NK-92 (cell line): ENCODE results near the gene CERS6.

Source experiments
- DNase-seq: peaks from one replicate; lab custom pipeline; 2025; ENCODE audit not compliant: unreplicated experiment; lab: John Stamatoyannopoulos, UW

Gene CERS6

DNA sequence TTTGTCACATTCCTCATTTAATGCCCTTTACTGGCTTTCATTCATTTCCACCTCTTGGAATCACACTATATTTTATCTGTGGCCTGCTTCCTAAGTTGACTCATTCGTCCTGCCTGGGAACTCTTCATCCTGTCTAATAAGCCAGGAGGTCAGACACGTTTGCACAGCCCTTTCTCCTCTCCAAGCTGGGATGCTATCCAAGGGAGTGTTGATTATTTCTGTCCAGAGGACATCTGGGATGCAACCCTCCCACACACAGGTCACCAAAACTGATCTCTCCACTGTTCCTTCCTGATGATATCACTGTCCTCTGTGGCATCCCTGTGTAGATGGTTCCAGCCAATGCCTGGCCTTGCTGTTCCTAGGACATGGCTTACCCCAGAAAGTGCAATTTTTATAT, 266.5 kb downstream of the CERS6 start:
- no peak for DNase-seq

DNA sequence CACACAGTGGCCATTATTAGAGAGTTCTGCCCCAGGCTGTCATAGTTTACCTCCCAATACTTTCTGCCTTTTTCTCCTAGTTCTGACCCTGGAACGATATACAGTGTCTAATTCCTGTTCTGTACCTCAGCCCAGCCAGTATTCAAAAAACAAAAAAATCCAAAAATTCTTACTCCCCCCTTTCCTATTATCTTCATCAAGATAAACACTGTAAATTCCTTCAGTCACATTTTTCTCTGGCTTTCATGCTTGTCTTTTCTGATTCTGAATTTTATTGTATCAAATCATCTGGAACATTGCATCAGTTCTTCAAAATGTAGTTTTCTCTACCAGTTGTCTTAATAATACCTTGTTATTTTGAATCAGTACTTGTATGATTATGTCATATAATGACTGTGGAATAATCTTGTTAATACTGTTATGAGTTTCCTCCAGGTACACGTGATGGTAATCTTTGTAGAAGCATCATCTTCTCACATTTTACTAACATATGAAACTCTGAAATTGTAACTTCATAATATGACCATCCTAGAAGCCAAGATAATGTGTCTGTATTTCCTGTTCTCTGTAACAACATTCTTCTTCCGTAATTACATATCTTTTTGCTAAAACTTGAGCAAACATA, 267.3 kb downstream of the CERS6 start:
- no peak for DNase-seq

DNA sequence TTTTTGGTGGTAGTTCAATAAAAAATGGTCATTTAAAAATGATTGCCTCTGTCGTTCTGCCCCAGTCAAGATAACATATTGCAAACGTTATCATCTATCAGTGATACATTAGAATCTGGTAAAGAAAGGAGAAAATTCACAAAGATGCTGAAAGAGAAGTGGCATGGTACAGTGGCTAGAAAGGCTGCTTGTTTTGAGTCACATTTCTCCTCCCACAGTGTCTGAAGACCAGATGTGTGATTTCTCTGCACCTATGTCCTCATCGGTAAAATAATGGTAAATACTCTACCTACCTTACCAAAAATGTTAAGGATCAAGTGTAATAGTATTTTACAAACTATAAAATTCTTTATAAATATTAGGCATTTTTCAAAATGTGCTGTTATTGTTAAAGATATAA, 270.3 kb downstream of the CERS6 start:
- DNase-seq: no peak

DNA sequence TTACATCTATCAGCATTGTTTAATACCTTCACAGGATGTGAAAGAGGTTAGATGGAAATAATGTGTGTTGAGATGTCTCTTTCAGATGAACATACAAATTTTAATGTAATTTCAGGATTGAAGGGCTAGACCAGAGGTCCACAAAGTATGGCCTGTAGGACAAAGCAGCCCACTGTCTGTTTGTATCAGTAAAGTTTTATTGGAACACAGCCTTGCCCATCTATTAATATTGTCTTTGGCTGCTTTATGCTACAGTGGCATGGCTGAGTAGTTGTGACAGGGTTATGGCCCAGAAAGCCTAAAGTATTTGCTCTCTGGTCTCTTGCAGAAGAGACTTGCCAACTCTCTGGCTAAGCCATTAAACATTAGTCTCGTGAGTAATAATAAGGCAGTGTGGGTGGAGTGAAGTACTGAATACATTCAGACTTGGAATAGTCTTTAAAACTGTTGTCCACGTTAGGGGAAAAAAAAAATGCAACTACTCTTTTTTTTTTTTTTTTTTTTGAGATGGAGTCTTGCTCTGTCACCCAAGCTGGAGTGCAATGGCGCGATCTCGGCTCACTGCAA, 271.9 kb downstream of the CERS6 start:
- DNase-seq: no peak

DNA sequence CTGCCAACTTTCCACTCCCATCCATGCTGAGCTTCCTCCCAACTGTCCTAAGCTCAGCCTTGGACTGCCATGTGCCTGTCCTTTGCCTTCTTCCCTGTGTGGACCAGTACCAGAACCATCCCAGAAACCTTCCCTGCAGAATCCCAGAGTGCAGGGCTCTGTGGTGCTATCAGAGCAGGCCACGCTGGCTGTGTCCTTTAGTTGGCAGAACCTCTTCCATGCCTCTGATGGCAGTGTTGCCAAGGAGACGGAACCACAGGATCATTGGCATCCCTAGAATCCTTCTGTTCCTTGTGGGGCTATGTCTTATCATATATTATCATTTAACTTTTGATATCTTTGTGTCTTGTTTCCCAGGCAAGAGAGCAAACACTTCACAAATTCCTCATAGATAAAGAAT, 273.4 kb downstream of the CERS6 start:
- no peak for DNase-seq

DNA sequence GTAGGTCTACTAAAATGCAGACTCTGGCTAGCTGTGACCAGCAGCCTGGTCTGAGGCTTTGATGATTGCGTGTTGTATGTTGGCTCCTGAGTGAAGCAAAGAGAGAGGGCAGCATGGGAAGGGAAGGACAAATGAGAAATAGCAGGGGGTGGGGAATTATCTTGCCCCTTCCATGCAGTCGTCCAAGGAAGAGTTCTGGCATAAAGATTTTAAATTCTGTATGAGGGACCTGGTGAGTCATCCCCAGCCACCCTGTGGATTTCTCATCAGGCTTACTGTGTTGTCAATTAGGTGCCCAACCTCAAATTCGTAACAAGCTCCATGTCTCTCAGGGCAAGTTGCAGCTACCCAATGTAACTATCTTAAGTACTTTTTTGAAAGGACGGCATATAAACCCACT, 274.3 kb downstream of the CERS6 start:
- DNase-seq: no peak

DNA sequence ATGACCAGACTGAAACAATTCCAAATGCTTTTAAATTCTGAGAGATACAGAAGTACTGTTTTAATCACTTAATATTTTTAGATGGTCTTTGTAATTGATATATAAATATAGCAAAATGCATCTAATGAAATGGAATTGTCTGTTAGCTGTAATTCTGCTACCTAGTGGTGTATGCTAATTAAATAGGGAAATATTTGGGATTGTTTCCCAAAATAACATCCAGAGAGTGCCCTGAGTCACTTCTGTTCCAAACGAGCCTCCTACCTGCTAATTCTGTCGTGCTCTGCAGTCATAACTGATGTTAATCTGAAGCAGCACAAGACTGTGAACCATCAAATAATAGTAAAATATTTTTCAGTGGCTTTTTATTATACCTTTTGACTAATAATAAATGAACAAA, 274.9 kb downstream of the CERS6 start:
- DNase-seq: no peak

DNA sequence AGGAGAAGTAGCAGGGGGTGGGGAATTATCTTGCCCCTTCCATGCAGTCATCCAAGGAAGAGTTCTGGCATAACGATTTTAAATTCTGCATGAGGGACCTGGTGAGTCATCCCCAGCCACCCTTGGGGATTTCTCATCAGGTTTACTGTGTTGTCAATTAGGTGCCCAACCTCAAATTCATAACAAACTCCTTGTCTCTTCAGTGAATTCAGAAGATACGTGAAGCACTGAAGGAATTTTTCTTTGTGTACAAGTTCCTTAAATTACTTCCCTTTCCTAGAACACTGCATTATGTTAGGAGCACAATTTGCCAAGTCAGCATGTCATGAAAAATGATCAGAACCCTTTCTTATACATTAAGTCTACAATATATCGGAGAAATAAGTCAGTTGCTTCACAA, 275.5 kb downstream of the CERS6 start:
- DNase-seq: no peak

DNA sequence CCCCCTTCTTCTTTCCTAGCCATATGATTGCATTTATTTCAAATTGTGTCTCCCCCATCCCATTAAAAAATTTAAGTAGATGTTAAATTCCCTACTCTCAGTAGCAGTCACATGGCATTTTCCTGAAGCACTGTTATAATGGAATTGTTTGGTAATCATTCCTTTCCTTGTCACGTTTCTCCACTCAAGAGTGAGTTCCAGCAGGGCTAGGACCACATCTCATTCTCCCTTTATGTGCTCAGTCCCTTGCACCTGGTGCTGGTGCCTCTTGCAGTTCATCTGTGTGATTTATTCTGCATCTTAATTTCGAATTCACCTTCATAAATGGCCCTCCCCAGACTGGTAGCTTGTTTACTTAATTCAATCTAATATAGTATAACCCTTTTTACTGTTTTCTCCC, 276.0 kb downstream of the CERS6 start:
- no peak for DNase-seq

DNA sequence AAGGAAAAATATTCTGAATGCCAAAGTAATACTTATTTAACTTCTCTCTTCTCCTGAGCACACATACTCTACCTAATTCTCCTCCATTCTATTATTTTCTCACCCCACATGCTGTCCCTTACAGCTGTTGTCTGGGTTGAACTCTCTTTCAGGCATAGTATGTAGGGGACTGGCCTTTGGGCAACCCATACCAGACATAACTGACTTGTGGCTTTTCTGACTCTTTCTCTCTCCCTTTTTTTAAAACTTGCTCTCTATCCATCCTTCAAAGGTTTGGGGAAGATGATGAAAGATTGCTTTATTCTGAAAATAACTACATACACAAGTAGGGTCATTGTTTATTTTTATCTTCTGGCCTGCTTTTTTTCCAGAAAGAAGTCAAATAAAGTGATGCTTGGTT, 276.4 kb downstream of the CERS6 start:
- no peak for DNase-seq

DNA sequence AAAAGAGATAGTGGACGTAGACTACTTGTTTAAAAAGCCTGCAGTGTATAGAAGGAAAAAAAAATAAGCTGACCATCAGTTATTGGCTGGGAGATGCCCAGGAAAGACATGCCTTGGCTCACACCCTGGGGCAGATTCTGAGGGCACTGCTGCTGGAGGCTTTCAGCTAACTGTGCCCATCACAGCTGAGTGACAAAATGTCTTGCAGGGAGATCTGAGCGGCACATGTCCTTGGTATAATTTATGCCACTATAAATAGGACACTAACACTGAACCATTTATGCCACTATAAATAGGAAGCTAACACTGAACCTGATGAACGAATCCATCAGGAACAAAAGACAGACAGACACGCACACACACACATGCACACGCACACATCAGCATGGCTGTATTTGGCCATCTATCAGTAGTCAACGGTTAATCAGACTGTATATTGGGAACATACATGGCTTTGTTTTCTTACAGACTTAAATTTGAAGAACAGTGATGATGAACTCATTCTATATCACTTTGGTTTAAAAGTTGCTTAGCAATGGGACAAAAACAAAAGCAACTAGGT, 278.2 kb downstream of the CERS6 start:
- no peak for DNase-seq

DNA sequence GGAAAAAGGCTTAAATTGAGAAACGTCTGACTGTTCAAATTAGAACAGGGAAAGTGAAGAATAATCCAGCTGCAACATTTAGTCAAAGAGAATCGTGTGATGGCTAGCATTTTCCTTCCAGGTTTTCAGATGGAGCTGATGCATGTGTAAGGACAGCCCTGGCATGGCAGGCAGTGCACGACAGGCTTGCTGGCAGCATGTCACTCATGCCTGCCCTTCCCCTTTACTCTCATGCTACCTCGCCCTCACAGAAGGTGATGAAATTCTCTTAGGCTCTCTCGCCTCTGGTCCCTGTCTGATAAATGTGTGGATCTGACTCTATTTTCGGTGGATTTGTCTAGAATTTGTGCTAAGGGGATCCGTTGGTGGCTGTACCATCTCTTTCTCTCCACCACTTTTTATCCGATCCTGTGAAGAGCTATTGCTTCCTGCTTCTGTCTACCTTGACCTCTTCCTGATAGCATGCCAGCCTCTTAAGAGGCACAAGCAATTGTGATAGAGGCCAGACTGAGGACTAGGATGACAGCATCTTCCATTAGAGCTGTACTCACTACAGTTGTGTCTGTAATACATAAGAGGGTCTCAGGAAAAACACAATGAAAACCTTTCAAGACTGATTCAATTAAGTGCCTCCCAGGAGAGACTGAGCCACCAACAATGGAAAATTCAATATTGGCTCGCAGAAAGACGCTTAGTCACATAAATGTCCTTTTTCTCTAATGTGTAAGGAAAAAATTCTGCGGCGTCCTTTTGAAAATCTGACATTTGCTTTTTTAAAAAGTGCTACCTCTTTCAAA, 280.8 kb downstream of the CERS6 start:
- no peak for DNase-seq

DNA sequence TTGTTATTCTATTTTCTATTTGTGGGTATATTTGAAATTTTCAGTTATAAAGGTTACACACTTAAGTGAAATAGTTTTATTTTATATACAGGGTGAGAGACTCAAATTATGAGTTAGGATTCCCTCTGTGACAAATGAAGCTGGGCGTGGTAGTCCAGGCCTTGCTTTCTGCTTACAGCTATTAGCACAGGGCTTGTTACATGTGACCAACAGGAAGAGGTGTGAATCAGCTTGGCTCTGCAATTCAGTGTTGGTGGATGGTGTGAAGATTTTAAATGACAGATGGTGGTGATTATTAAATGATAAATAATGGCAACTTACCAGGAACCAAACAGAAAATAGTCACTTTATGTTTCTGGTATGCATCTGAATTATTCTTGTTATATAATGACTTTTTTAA, 282.0 kb downstream of the CERS6 start:
- DNase-seq: no peak

DNA sequence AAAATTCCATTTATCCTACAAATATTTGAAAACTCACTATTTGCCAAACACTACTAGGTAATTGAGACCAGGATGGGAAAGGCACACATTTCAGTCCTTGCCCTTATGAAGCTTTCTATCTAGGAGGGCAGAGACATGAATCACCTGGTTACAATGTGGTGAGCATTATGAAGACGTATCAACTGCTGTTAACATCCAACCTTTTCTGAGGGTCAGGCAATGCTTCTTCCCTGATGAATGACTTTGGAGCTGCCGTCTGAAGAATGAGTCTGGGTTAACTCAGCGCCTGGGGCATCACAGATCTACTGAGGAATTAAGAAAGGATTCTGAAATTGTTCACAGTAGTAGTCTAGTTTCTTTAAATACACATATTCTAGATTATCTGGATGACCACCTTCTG, 284.3 kb downstream of the CERS6 start:
- no peak for DNase-seq

DNA sequence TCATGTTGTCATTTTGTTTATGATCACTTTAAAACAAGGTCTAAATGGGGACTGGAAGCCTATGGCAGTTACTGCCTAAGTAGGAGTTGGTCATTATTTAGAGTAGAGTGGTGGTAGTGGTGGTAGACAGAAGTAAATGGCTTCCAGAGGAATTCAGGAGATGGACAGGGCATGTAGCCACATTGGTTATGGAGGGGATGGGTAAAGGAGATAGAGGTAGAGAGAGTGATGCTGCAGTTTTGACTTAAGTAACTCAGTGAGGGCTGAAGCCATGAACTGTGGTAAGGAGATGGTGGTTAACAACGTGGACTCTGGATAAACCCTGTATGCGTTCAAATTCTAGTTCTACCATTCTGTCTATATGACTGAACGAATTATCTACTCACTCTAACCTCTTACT, 284.7 kb downstream of the CERS6 start:
- no peak for DNase-seq

DNA sequence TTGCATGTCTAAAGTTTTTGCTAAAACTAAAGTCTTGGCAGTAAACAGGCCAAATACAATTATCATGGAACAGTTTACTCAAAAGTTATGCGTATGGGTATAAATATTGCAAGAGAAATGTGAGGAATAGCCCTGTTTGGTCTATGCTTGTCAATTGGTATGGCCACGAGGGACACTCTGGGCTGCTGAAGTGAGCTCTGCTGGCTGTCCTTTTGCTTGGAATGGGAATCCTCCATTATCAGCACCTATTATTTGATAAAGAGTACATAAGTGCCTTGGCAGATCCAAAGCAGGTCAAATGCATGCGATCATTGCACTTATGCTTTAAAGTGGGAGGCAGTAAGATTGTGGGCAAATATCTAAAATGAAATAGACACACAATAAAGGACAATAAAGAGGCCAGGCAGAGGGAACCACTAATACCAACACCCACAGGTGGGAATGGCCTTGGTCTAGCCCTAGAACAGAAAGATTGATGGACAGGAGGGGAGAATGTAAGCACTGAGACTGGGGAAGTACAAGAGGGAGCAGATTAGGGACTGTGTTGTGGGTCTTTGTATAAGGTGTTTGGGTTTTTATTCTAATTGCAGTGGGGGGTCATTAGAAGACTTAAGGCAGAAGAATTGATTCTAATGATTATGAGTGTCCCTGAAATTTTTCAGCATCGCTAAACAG, 286.3 kb downstream of the CERS6 start:
- no peak for DNase-seq

DNA sequence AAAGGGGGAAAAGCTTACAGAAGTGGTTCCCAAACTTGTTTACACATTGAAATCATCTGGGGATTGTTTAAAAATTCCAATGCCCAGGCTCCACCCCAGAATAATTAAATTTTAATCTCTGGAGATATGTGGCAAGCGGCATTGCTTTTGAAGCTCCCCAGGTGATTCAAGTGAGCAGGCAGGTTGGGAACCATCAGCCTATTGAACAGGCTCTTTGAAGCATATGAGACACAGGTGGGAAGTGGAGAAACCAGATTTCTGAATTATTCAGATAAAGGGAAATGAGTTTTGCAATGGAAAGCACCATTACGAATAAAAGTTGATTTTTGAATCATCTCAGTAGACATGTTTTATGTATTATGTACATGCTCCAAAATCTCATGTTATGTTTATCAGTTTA, 288.8 kb downstream of the CERS6 start:
- no peak for DNase-seq

DNA sequence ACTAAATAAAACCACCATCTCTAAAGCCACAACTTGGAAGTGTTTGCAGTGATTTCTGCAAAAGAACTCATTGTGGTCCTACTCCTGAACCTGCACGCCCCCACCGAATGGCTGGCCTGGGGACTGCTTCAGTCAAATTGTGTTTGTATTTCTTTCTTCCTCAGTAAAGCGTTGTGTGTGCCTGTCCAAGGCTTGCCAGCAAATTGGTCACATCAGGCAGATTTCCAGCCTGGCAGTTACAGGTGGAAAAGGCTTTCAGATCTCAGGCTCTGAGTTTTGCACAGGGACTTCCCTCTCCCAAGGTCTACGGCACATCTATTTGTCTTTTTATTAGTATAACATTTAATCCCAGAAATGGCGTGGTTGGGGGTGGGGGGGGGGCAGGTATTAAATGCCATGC, 292.4 kb downstream of the CERS6 start:
- DNase-seq: no peak

DNA sequence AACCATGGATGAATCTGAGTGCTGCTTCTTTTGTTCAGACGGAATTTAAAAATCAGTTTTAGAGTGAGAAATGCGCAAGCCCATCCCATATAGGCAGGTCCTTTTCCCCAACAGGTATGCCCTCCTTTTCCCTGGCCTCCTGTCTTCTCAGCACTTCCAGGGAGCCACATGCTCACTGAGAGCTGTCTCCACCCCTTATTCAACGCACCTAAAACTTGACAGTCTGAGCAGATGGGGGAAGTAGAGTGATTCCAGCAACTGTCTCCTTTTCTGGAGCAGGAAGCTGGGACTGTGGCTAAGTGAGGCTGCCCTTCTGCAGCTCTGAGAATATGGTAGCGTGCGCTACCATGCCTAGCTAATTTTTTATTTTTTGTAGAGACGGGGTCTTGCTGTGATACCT, 293.2 kb downstream of the CERS6 start:
- no peak for DNase-seq

DNA sequence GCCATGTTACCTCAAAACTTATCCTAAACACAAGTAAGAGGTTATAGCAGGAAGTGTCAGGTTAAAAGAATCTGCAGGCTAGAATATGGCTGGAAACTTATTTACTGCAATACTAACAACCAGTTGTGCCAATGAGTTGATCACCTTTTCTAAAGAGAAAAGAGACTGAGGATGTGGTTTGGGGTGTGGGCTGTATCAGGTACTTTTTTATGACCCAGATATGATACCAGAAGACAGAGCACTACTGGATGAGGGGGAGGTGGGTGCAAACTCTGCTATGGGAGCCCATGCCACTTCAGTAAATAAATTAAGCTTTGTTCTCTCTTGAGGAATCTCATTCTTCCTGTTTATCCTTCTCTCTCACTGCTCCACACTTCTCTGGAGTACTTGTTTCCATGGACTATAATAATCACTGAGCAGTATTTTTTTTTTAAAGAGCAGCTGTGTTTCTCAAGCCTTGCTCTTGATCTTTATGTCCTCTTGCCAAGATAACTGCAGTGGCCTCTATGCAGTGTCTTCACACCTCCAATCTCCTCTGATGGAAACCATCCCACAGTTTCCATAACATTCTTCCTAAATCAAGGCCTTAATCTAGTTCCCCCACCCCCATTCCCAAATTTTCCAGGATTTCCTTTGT, 295.1 kb downstream of the CERS6 start:
- no peak for DNase-seq

DNA sequence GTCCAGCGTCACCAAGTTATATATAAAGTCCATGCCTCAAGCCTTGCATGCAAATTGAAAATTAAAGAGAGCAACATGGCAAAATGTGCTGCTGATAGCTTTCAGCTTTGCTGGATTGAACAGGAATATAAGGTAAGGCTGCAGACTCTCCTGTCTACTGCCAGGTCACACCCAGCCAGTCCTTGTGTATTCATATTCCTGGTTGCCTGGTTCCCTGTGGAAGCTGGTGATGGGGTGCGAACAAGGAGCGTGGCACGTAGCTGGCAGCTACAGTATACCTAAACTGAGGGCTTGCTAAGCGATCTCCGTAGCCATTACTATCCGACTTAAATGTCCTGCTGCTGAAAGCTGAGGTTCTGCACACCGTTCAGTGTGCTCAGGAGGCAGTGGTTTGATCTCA, 296.3 kb downstream of the CERS6 start:
- DNase-seq: no peak
